ENCODE measurements around the gene ZNF507. TPM values are rescaled to one million over a fixed set of nuclear protein-coding genes. Genes with fewer than 3 reads are reported as not detected.

Gene ZNF507
- total RNA-seq, 1 donor from 2014 or later: 19.3 TPM

DNA sequence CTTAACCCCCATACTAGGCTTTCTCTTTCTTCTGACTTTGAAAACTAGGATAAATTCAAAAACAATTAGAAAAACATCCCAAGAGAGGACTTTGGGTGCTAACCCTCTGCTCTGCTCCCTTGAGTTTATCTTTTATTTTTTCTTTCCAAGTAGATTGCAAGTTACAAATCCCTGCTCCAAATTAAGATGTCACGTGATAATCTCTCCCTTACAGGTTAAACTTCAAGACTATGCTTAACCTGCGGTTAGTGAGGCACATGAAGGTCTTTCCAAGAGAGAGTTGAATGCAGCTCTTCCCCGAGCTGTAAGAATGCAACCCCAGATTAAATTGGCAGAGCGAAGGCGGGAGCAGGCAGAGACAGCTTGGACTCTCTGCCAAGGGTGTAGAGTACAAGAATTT is 12.2 kb upstream of the ZNF507 start:
- Histone ChIP-seq H3K4me1 (peaks cover 5% of the 10 kb centered on the region), H3K27me3 (ENCODE audit: low read depth) (peaks cover 32% of the 10 kb centered on the region), H3K4me3 (no peak overlapping the region), H3K36me3 (no peaks in the 10 kb centered on the region), H3K9me3 (no peaks in the 10 kb centered on the region), H3K27ac (no peak overlapping the region)
- TF ChIP-seq, protein P1, sequence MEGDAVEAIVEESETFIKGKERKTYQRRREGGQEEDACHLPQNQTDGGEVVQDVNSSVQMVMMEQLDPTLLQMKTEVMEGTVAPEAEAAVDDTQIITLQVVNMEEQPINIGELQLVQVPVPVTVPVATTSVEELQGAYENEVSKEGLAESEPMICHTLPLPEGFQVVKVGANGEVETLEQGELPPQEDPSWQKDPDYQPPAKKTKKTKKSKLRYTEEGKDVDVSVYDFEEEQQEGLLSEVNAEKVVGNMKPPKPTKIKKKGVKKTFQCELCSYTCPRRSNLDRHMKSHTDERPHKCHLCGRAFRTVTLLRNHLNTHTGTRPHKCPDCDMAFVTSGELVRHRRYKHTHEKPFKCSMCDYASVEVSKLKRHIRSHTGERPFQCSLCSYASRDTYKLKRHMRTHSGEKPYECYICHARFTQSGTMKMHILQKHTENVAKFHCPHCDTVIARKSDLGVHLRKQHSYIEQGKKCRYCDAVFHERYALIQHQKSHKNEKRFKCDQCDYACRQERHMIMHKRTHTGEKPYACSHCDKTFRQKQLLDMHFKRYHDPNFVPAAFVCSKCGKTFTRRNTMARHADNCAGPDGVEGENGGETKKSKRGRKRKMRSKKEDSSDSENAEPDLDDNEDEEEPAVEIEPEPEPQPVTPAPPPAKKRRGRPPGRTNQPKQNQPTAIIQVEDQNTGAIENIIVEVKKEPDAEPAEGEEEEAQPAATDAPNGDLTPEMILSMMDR (IDR thresholded peaks at IDR 0.05): no peak
- no peak for ATAC-seq
- DNase-seq: no peak
- intact Hi-C loops (cut with DNase I): no loop called here

DNA sequence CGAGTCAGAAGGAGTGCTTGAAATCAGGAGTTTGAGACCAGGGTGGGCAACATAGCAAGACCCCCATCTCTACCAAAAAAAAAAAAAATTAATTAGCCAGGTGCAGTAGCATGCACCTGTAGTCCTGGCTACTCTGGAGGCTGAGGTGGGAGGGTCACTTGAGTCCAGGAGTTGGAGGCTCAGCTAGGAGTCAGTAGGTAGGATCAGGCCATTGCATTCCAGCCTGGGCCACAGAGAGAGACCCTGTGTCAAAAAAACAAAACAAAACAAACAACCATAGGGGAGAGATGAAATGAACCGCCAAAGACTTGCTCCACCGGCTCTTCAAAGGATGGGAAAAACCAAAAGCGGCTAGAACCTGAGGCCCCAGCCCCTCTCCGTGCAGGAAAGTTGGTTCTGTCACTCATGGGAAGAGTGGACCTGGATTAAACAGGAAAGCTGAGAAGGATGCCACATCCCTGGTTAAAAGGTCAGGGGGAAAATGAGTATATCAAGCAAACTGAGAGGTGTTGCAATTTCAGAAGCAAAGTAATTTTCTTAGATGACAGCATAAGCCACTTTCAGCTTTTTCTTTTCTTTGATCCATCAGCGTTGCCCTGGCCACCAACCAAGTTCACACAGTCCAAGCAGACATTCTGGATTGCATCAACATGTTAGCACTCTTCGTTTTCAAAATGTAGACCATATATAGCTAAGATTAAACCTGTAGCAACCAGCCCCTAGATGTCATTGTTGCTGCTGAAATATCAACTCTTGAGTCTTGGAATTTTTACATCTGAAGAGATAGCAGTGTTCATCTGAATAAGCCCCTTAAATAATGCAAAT is 8.9 kb upstream of the ZNF507 start:
- H3K27me3 ChIP-seq (ENCODE audit: low read depth): peaks cover 16% of the 10 kb centered on the region

DNA sequence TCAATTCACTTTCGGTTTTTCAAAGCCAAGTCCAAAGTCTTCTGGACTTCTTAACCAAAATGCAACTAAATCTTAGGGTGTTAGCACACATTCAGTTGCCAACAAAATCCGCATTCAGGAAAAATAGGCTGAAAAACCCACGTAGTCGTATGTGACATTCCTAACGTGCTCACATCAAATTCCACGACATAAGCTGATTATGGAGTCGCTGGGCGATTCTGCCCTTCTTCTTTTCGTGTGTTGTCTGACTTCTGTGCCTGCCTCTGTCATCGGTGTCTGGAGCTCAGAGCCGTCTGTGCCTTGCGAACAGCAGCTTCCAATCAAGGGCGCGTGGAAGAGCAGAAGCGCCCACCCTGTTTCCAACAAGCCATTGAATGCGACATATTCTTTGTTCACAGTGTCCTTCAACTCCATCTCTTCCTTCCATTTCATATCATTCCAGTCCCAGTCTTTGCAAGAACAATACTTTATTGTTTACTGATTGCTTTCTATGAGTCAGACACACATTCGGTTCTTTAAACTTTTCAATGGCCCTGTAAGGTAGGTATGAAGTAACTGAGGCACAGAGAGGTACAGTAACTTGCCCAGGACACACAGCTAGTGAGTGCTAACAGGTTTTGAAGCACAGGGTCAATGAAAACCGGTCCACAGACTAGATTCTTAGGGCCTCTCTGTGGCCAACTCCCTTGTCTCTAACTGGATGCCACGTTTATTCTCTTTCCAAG is 8.2 kb upstream of the ZNF507 start:
- TF ChIP-seq, protein P1 (IDR thresholded peaks at IDR 0.05): no peak
- ATAC-seq (no peak), DNase-seq (no peak)
- Histone ChIP-seq H3K4me3 (no peak overlapping the region), H3K27ac (no peak overlapping the region), H3K36me3 (no peaks in the 10 kb centered on the region), H3K4me1 (peaks cover 5% of the 10 kb centered on the region), H3K9me3 (no peaks in the 10 kb centered on the region), H3K27me3 (ENCODE audit: low read depth) (peaks cover 11% of the 10 kb centered on the region)
- intact Hi-C loops (cut with DNase I): no loop called here

More for the DNA sequence above, 8.9 kb upstream of the ZNF507 start:
- no peak for ATAC-seq
- intact Hi-C loops (cut with DNase I): no loop called here
- Histone ChIP-seq H3K4me1 (peaks cover 5% of the 10 kb centered on the region), H3K27ac (no peak overlapping the region), H3K4me3 (no peak overlapping the region), H3K36me3 (no peaks in the 10 kb centered on the region), H3K9me3 (no peaks in the 10 kb centered on the region)
- DNase-seq: no peak
- TF ChIP-seq, protein P1 (IDR thresholded peaks at IDR 0.05): no peak

DNA sequence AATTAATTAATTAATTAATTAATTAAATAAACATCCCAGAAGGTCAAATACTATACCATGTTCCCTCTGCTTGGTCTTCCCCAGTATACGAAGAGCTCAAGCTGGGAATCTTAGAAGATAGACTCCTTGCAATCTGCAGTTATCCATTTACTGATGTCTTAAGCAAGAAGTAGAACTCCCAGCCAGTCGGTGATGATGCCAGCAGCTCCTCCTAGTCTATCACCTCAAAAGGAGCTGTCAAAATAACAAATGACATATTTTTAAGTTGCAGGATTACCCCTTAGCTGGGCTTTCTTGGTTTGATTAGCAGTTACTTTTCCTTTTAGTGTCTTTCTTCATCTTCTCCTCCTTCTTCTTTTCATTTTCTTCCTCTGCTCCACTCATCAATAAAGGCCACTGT is 6.0 kb upstream of the ZNF507 start:
- Histone ChIP-seq H3K4me3 (no peak overlapping the region), H3K27me3 (ENCODE audit: low read depth) (peaks cover 4% of the 10 kb centered on the region), H3K9me3 (no peaks in the 10 kb centered on the region), H3K27ac (no peak overlapping the region), H3K4me1 (peaks cover 5% of the 10 kb centered on the region), H3K36me3 (no peaks in the 10 kb centered on the region)
- TF ChIP-seq, protein P1 (IDR thresholded peaks at IDR 0.05): no peak
- DNase-seq (no peak), ATAC-seq (no peak)
- intact Hi-C loops (cut with DNase I): no loop called here

DNA sequence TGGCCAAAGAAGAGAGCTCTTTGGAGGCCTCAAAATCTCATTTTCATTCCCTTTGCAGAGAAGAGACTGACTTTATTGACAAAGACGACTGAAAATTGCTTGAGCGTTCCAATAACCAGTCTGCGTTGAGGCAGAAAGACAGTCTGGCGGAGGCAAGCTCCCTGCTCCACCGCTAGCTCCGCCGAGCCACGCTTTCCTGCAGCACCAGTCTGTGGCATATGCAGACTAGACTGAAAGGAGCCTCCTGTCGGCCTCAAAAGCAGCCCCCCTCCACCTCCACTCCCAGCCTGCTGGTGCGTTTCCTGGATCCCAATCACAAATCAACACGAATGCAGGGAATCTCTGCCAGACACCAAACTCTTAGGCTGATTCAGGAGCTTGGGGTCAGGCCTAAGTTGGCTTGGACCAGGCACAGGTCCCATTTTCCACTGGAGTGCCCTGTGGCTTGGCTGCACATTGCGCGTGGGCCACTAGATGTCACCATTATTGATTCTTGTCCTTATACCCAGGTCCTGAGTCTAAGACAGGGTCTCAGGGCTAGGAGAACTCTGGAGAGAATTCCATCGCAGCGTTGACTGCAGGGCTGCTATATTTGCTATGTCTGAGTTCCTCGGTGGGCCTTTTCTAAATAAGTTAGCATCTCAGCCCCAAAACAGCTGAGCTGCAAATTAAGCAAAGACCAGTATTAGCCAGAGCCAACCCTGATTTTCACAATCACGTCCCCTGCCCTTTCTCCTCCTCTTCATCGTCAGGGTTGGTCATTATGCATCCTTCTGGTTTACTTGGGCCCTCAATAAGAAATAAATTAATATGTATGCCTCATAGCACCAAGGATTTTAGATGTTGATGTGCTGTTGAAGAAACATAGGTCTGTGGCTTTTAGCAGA is 5.2 kb upstream of the ZNF507 start:
- peaks cover 4% of the 10 kb centered on the region for H3K27me3 ChIP-seq (ENCODE audit: low read depth)
- ATAC-seq (peak; percentile 85 to 86), DNase-seq (peak; percentile 74)
- H3K27ac ChIP-seq: no peak overlapping the region
- H3K4me3 ChIP-seq: no peak overlapping the region
- intact Hi-C loops (cut with DNase I): no loop called here
- H3K36me3 ChIP-seq: no peaks in the 10 kb centered on the region
- H3K9me3 ChIP-seq: no peaks in the 10 kb centered on the region
- peaks cover 5% of the 10 kb centered on the region for H3K4me1 ChIP-seq
- TF ChIP-seq, protein P1 (IDR thresholded peaks at IDR 0.05): peak; percentile 80
